ENCODE results near the gene FAM107B. TPM values are rescaled to one million over a fixed set of nuclear protein-coding genes. Genes with fewer than 3 reads are reported as not detected.

The FAM107B gene
- total RNA-seq, 4 donors from 2014 or later: 7.3 to 15.6 (median 13.3) TPM

GRCh38 chr10:14653271-14654161 is 121.2 kb downstream of the FAM107B start:
- peak; percentile 41 for ATAC-seq
- H3K9me3 ChIP-seq: no peaks in the 10 kb centered on the region
- H3K36me3 ChIP-seq: no peaks in the 10 kb centered on the region
- peak overlapping the region; percentile 33 to 59 (median 46) for H3K27ac ChIP-seq
- WGBS, 2 donors (ENCODE audit: low coverage in 1 of 2): 23 to 42% methylated on average over 7 to 8 of the region's 8 CpGs
- H3K4me3 ChIP-seq: no peak overlapping the region
- peaks cover 4 to 29% (median 16%) of the 10 kb centered on the region in 3 donors for H3K4me1 ChIP-seq
- H3K27me3 ChIP-seq: no peaks in the 10 kb centered on the region
- TF ChIP-seq EP300 (IDR thresholded peaks at IDR 0.05) (no peak), POLR2AphosphoS5 (IDR thresholded peaks at IDR 0.05) (no peak), CTCF (IDR thresholded peaks at IDR 0.05) (no peak), POLR2A (IDR thresholded peaks at IDR 0.05) (no peak)

GRCh38 chr10:14652816-14653215 is 121.9 kb downstream of the FAM107B start:
- no peak for TF ChIP-seq POLR2AphosphoS5 (IDR thresholded peaks at IDR 0.05)
- no peak for TF ChIP-seq EP300 (IDR thresholded peaks at IDR 0.05)
- TF ChIP-seq CTCF (IDR thresholded peaks at IDR 0.05): no peak
- TF ChIP-seq POLR2A (IDR thresholded peaks at IDR 0.05): no peak
- H3K27me3 ChIP-seq: no peaks in the 10 kb centered on the region
- H3K4me3 ChIP-seq: no peak overlapping the region
- peaks cover 4 to 36% (median 16%) of the 10 kb centered on the region in 3 donors for H3K4me1 ChIP-seq
- no peaks in the 10 kb centered on the region for H3K9me3 ChIP-seq
- peak overlapping the region in 3 of 4 donors; percentile 33 to 59 (median 53) for H3K27ac ChIP-seq
- no peaks in the 10 kb centered on the region for H3K36me3 ChIP-seq
- WGBS, 2 donors (ENCODE audit: low coverage in 1 of 2): 81 to 89% methylated on average over 5 of the region's 5 CpGs
- no peak for ATAC-seq

- no peak for ATAC-seq
- H3K4me1 ChIP-seq: peaks cover 4 to 39% (median 16%) of the 10 kb centered on the region in 3 donors
- TF ChIP-seq EP300 (IDR thresholded peaks at IDR 0.05): no peak
- no peak for TF ChIP-seq POLR2A (IDR thresholded peaks at IDR 0.05)
- TF ChIP-seq POLR2AphosphoS5 (IDR thresholded peaks at IDR 0.05): no peak
- no peak for TF ChIP-seq CTCF (IDR thresholded peaks at IDR 0.05)
- no peaks in the 10 kb centered on the region for H3K9me3 ChIP-seq
- H3K4me3 ChIP-seq: no peak overlapping the region
- no peak overlapping the region for H3K27ac ChIP-seq
- WGBS, 2 donors (ENCODE audit: low coverage in 1 of 2): 89 to 93% methylated on average over 3 of the region's 3 CpGs
- H3K36me3 ChIP-seq: no peaks in the 10 kb centered on the region
- no peaks in the 10 kb centered on the region for H3K27me3 ChIP-seq
Measured at GRCh38 chr10:14652067-14652466, 122.6 kb downstream of the FAM107B start.

- H3K36me3 ChIP-seq: no peaks in the 10 kb centered on the region
- H3K27me3 ChIP-seq: no peaks in the 10 kb centered on the region
- peaks cover 4 to 38% (median 16%) of the 10 kb centered on the region in 3 donors for H3K4me1 ChIP-seq
- no peak overlapping the region for H3K4me3 ChIP-seq
- H3K9me3 ChIP-seq: no peaks in the 10 kb centered on the region
- ATAC-seq: no peak
- H3K27ac ChIP-seq: no peak overlapping the region
- TF ChIP-seq POLR2A (IDR thresholded peaks at IDR 0.05): no peak
- no peak for TF ChIP-seq POLR2AphosphoS5 (IDR thresholded peaks at IDR 0.05)
- no peak for TF ChIP-seq CTCF (IDR thresholded peaks at IDR 0.05)
- TF ChIP-seq EP300 (IDR thresholded peaks at IDR 0.05): no peak
- WGBS, 2 donors (ENCODE audit: low coverage in 1 of 2): 84 to 96% methylated on average over 3 to 4 of the region's 4 CpGs
Measured at GRCh38 chr10:14649739-14650138, 125.0 kb downstream of the FAM107B start.

GRCh38 chr10:14648946-14649345 is 125.8 kb downstream of the FAM107B start:
- no peak for TF ChIP-seq POLR2A (IDR thresholded peaks at IDR 0.05)
- TF ChIP-seq CTCF (IDR thresholded peaks at IDR 0.05): no peak
- no peak for TF ChIP-seq POLR2AphosphoS5 (IDR thresholded peaks at IDR 0.05)
- TF ChIP-seq EP300 (IDR thresholded peaks at IDR 0.05): no peak
- Histone ChIP-seq H3K9me3 (no peaks in the 10 kb centered on the region), H3K27ac (peak overlapping the region in 2 of 4 donors; percentile 73), H3K36me3 (no peaks in the 10 kb centered on the region), H3K4me3 (no peak overlapping the region), H3K27me3 (no peaks in the 10 kb centered on the region), H3K4me1 (peaks cover 4 to 30% (median 11%) of the 10 kb centered on the region in 3 donors)
- WGBS, 2 donors (ENCODE audit: low coverage in 1 of 2): 59 to 66% methylated on average over 2 of the region's 2 CpGs
- ATAC-seq: no peak

Measured in gastroesophageal sphincter (tissue), 4 donors.